NCI-H1092 (cell line): ENCODE results near the gene RAB35.
A peak's percentile ranks its signal among the peaks of the same experiment; 100 is the strongest.

Experiments used
- DNase-seq: peaks from one replicate; lab custom pipeline; 2025; lab: John Stamatoyannopoulos, UW

Gene RAB35

GRCh38 chr12:120103371-120103770 is 13.2 kb downstream of the RAB35 start:
- no peak for DNase-seq

GRCh38 chr12:120103044-120103338 is 13.6 kb downstream of the RAB35 start:
- DNase-seq: no peak

GRCh38 chr12:120102189-120103043 is 14.1 kb downstream of the RAB35 start:
- no peak for DNase-seq

DNA sequence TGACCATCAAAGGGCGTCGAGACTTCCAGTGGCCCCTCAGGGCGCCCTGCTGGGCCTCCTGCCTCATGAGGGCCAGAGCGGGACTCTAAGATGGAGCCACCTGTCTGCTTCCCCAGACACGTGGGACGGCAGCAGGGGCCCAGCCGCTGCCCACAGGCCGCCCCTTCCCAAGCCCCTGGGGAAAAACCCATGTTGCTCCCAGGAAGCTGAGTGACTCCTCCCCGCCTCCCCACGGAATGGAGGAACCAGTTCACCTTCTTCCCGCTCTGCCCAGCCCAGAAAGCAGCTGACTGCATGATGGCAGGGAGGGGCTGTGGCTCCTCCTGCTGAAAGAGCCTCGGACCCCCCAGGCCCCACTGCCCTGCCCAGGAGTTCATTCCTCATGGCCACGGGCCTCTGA is 14.9 kb downstream of the RAB35 start:
- no peak for DNase-seq

- DNase-seq: no peak
Observed at GRCh38 chr12:120101182-120101581, 15.4 kb downstream of the RAB35 start.

DNA sequence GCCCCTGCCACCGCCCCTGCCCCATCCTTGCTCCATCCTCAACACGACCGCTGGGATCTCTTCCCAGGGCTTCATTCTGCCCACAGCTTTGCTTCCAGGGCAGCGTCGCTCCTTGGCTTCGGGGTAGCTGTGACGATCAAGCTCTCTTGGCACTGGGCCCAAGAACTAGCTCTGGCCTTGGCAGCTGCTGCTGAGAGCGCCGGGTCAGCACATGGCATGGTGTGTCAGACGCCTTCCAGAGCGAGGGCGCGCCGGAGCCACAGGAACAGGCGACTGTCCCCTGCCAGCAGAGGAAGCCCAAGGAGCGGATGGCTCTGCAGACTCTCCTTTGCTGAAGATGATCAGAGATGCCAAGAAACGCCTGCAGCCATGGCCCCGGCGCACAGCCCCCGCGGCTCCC is 15.9 kb downstream of the RAB35 start:
- DNase-seq: peak; percentile 52

DNA sequence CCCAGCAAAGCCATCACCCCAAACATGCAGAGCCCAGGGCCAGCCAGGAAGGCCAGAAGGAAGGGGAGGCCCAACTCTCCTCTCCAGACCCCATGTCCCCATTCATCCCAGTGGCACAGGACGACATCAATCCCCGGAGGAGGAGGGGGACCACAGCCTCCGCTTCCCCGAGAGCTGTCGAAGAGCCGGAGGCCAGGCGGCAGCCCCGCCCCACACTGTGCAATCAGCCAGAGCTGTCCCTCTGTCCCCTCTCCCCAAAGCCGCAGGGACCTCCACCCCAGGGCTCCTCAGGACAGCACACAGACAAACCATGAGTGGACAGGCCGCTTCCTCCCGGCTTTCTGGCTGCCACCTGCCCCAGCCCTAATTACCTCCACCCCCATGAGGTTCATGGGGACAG is 16.8 kb downstream of the RAB35 start:
- DNase-seq: no peak

- DNase-seq: no peak
Observed at GRCh38 chr12:120098756-120099470, 17.6 kb downstream of the RAB35 start.

DNA sequence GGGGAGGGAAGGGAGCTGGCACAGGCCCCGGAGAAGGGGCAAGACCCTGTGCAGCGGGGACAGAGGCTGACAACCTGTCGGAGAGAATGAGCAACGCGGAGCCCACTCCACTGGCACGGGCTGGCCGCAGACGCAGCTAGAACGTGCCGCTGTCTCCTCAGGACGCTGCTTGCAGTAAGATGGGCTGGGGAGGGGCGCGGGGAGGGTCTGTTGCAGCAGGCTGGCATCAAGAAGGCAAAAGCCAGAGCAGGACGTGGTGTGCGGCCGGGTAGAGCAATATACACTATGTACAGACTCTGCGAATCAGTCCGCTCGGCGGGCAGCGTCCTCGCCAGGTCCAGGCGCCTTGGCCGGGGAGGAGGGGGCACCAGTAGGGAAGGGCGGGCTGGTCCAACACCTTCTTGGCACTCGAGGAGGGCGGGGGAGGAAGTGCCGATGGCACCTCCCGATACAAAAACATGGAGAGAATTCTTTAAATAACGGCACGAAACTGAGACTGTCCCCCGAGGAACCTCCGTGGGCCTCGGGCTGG is 19.8 kb downstream of the RAB35 start:
- DNase-seq: no peak

- DNase-seq: no peak
Observed at GRCh38 chr12:120095736-120096135, 20.8 kb downstream of the RAB35 start.

- DNase-seq: no peak
Observed at GRCh38 chr12:120095331-120095730, 21.2 kb downstream of the RAB35 start.

- DNase-seq: no peak
Observed at GRCh38 chr12:120094485-120094884, 22.1 kb downstream of the RAB35 start.

GRCh38 chr12:120093592-120094355 is 22.8 kb downstream of the RAB35 start:
- no peak for DNase-seq

DNA sequence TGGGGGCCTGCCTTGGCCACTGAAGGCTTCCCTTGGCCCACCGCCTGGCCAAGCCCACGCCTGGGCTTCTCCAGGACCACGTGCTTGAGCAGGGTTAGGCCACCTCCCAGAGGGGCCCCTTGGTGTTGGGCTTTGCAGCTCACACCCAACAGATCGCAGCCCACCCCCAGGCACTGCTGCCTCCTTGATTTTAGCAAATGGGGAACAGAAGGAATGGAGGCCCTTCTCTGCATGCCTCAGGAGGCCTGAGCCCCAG is 23.3 kb downstream of the RAB35 start:
- no peak for DNase-seq

DNA sequence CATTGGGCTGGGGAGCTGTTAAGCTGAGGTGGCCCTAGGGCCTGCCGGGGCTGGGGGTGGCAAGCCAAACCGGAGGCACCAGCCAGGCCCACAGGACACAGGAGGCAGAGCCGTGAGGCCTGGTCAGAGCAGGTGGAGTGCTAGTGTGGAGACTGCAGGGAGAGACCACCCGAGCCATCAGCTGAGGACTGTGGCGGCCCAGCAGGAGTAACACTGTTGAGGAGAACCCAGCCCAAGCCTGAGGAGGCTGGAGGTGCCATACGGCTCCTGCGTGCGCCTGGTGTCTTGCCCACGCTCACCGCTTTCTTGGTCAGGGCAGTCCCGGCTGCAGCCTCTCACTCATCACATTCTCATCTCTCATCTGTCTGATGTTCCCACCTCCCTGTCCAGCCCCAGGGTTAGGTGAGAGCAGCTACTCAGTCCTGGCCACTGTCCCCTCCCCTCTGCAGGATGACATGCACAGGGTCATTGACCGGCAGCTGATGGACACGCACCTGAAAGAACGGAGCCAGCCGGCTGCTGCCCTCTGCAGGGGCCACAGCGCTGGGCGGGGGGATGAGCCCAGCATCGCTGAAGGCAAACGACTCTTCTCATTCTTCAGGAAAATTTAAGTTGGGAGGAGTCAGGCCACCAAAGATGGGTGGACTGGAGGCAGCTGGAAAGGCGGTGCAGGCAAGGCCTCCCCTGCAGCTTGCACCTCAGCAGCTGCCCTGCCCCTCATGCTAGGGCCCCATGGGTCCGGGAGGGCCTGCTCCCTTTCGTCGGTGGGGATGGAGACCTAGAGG is 23.8 kb downstream of the RAB35 start:
- no peak for DNase-seq

- DNase-seq: no peak
Observed at GRCh38 chr12:120091371-120092090, 25.0 kb downstream of the RAB35 start.

- DNase-seq: no peak
Observed at GRCh38 chr12:120090626-120091295, 25.8 kb downstream of the RAB35 start.

DNA sequence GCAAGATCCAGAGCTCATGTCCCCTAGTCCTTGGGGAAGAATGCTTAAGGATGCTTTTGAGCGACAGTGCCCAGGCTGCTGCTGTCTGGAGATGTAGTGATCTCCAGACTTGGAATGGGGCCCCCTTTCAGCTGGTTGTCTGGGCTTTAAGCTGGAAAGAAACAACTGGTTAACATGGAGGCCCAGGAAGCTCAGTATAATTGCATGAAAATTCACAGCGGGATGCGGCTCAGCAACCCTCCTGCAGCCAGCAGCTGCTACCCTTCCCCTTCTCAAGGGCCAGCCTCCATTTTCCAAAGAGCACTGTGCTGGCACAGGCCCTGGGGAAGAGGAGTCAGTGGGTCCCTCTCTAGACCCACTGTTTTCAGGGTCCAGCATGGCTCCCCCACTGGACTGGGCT is 26.3 kb downstream of the RAB35 start:
- DNase-seq: no peak

- DNase-seq: no peak
Observed at GRCh38 chr12:120089796-120090195, 26.8 kb downstream of the RAB35 start.

DNA sequence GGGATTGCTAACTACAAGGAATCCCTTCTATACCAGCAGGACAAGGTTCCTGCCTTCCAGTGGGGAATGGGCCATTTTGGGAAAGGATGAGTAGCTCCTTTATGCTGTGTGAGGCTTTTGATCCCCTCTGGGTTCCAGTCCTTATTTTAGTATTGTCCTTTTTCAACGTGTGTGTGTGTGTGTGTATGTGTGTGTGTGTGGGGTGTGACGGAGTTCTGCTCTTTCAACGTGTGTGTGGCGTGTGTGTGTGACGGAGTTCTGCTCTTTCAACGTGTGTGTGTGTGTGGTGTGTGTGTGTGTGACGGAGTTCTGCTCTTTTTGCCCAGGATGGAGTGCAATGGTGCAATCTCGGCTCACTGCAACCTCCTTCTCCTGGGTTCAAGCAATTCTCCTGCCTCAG is 27.4 kb downstream of the RAB35 start:
- no peak for DNase-seq
